NCI-H187 (cell line): Measurements from ENCODE around the gene JUND.

Experiments used
- DNase-seq, 2 experiments: peaks; one replicate each; lab custom pipeline; 2025; lab: John Stamatoyannopoulos, UW

JUND gene

GRCh38 chr19:18269070-18269723 is 12.2 kb downstream of the JUND start:
- no peak for DNase-seq

- no peak for DNase-seq
These were observed 14.4 kb downstream of the JUND start for GRCh38 chr19:18266771-18267686.

DNA sequence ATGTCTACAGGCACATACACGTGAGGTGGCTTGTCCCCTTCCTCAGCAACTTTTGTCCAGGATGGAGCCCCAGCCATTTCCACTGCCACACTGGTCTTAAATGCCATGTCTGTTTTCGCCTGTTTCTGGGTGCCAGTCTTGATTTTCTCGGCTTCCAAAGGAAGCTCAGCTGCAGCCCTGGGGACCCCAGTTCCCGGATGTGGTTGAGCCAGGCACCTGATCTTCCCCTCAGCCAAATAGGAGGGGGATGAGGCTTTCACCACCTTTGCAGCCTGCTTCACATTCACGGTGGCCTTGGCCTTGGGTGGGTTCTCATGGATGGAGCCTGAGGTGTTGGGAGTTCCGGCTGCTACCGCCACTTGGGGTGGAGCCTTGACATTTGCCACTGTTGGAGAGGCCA is 15.8 kb downstream of the JUND start:
- no peak for DNase-seq

GRCh38 chr19:18264971-18265540 is 16.4 kb downstream of the JUND start:
- no peak for DNase-seq

- no peak for DNase-seq
These were observed 17.1 kb downstream of the JUND start for GRCh38 chr19:18264137-18264854.

GRCh38 chr19:18263324-18264136 is 17.9 kb downstream of the JUND start:
- no peak for DNase-seq

- DNase-seq, result no peak
These were observed 18.5 kb downstream of the JUND start for GRCh38 chr19:18262917-18263316.

DNA sequence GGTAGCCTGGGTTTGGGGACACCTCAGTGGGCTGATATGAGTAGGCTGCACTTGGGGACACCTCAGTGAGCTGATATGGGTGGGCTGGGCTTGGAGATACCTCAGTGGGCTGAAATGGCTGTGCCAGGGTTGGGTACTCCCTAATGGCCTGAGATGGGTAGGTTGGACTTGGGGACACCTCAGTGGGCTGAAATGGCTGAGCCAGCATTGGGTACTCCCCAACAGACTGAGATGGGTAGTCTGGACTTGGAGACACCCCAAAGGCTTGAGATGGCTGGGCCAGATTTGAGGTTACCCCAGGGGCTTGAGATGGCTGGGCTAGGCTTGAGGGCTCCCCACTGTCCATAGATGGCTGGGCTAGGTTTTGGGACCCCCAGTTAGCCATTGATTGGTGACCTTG is 19.3 kb downstream of the JUND start:
- no peak for DNase-seq

DNA sequence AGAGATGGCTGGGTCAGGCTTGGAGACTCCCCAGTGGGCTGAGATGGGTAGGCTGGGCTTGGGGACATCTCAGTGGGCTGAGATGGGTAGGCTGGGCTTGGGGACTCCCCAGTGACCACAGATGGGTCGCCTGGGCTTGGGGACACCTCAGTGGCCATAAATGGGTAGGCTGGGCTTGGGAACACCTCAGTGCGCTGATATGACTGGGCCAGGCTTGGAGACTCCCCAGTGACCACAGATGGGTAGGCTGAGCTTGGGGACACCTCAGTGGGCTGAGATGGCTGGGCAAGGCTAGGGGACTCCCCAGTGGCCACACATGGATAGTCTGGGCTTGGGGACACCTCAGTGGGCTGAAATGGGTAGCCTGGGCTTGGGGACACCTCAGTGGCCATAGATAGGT is 19.9 kb downstream of the JUND start:
- no peak for DNase-seq

GRCh38 chr19:18259893-18260292 is 21.5 kb downstream of the JUND start:
- DNase-seq, result no peak

GRCh38 chr19:18257503-18258470 is 23.6 kb downstream of the JUND start:
- DNase-seq, result no peak

DNA sequence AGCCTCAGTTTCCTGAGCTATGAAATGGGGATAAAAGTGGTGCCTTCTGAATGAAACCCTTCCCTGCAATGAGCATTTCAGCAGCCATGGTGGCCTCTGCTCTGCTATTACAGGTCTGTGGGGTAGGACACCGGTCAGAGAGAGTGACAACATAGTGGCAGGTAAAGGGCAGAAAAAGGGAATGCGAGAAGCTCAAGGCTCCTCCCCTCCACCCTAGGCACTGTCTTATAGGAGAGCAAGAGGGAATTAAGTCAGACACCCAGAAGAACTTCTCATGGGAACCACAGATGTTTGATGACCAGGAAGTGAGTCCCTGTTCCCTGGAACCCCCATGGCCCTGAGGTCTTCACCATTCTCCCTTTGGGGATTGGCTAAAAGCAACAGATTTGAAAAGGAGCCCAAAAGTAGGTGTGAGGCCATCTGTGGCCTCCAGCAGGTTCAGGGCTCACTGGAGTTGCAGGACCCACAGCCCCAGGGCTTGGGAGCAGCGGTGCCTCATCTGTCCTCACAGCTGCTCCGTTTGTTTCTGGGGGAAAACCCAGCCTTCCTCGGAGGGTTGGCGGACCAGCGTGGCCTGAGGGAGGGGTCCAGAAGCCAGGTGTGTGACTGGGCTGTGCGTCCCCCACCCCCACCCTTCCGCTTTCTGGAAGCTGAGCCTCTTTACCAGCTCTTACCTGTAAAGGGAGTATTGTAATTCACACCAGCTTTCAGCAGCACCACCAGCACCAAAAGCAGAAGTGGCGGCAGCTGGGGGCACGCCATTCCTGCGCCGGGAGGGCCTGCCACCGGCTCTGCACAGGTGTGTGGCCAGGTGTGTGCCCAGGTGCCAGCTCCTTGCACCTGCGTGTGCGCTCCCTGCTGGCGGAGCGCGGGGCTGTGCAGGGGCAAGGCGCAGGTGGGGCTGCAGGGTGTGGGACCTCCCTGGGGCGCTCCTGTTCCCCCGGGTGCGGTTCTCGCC is 26.6 kb downstream of the JUND start:
- DNase-seq, result peak in 1 of 2 experiments; percentile 13

GRCh38 chr19:18253716-18254115 is 27.7 kb downstream of the JUND start:
- DNase-seq, result no peak

- DNase-seq, result no peak
These were observed 28.3 kb downstream of the JUND start for GRCh38 chr19:18253130-18253529.

GRCh38 chr19:18252370-18252717 is 29.1 kb downstream of the JUND start:
- DNase-seq, result no peak

DNA sequence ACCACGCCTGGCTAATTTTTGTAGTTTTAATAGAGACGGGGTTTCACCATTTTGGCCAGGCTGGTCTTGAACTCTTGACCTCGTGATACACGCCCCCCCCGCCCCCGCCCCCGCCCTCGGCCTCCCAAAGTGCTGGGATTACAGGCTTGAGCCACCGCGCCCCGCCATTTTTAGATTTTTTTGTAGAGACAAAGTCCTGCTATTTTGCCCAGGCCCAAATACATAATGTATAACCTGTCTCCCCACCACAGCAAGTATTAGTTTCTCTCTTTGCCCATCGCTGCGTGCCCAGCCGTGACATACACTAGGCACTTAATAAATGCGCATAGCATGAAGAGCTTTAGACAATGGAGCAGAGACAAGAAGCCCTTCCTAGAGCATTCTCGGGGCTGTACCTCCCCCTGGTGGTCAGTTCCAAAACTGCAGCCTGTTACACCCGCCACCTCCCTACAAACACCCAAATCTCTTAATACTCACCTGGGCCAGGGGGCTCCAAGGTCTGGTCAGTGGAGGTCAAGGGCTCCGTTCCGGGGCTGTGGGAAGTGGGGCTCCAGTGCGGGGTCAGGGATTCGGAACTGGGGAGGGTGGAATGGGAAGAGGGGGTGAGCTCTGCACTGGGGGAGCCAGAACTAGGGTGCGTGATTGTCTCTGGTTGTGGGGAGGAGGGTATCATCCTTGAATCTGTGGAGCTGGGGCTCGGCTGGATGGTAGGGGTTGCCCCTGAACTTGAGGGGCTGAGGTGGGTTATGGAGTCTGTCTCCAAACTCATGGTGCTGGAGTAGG is 29.6 kb downstream of the JUND start:
- peak; percentile 2 to 65 for DNase-seq

- no peak for DNase-seq
These were observed 31.6 kb downstream of the JUND start for GRCh38 chr19:18249834-18250233.

DNA sequence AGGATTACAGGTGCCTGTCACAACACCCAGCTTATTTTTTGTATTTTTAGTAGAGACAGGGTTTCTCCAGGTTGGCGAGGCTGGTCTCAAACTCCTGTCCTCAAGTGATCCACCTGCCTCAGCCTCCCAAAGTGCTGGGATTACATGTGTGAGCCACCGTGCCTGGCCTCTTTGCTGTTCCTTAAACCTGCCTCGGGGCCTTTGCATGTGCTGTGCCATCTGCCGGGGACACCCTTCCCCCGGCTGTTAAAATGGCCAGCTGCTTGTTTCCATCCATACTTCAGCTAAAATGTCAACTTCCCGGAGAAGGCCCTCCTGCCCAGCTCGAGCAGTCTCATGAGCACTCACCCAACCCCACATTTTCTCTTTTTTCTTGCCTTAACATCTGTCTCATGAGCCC is 36.1 kb downstream of the JUND start:
- no peak for DNase-seq
